Kidney epithelial cell (primary cell): Measurements from ENCODE around the gene GSTA3. TPM values are rescaled to one million over a fixed set of nuclear protein-coding genes. Genes with fewer than 3 reads are reported as not detected.
"Not testable (repeated sequence)": the region's sequence is repeated elsewhere in the genome, so short reads cannot be mapped to it uniquely, and the experiment has no call there.

Experiments
- DNase-seq: peaks from one replicate; pipeline ENCODE4 v3.0.0-alpha.2; 2010; ENCODE audit warnings: low read depth
- H3K27me3 ChIP-seq: 2 replicates; pipeline ENCODE4 v1.6.0; 2011; ENCODE audit warnings: low read length; ENCODE audit not compliant: control insufficient read depth, insufficient read depth
- H3K36me3 ChIP-seq: 2 replicates; pipeline ENCODE4 v1.5.1; 2011; ENCODE audit warnings: low read length; ENCODE audit not compliant: control insufficient read depth, insufficient read depth
- H3K4me3 ChIP-seq: 2 replicates; pipeline ENCODE4 v1.5.1; 2011; ENCODE audit warnings: low read depth, mild to moderate bottlenecking, control low read depth, low read length
- total RNA-seq: library from RNA; depleted of rRNA; stranded (reverse); fragments of >200 nt; gene quantifications from 2 replicates; pipeline ENCODE4 v1.2.3, GENCODE V29; 2015
- TF ChIP-seq, protein P1 (sequence below): IDR thresholded peaks from 2 replicates; pipeline ENCODE4 v1.5.1; 2011; ENCODE audit warnings: mild to moderate bottlenecking, moderate library complexity, low read length, control low read depth, inconsistent platforms; ENCODE audit not compliant: insufficient read depth, poor library complexity, severe bottlenecking

GSTA3 gene
- total RNA-seq, 1 donor from 2014 or later, result not detected

DNA sequence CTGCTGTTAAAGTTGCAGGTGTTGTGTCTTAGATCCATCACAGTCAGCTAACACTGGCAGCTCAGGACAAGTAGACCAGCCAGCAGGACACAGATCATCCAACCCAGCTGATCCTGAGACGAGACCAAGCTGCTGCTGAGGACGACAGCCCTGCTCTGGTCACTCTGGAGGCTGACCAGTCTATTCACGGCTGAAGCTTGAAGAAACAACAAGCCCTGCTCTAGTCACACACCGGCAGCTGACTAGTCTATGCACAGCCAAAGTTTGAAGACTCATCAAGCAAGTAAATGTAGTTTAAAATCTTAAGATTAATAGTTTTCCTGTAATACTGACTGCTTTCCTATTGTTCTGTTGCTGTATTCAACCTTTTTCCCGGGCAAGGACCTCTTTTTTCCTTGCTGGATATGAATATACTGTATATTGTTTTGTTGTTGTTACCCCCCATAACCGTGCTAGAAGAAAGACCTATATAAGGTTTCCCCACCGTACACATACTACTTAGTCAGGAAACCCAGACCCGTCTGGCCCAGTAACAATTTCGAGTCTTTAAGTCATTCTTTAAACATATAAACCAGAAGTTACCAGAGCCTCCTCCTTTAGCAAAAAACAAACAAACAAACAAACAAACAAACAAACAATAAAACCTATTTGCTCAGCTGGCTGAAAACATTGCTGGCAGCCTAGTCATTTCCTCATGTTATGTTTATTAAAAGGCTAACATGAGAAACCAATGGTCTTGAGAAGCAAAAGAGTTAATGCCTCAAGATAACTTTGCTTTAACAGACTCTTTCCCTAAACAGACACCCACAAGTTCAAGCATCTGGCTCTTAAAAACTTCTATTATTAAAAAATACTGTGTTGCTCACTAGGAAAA is 16.7 kb upstream of the GSTA3 start:
- Histone ChIP-seq H3K27me3 (no peaks in the 10 kb centered on the region), H3K4me3 (no peak overlapping the region), H3K36me3 (no peaks in the 10 kb centered on the region)
- no peak for DNase-seq
- TF ChIP-seq, protein P1, sequence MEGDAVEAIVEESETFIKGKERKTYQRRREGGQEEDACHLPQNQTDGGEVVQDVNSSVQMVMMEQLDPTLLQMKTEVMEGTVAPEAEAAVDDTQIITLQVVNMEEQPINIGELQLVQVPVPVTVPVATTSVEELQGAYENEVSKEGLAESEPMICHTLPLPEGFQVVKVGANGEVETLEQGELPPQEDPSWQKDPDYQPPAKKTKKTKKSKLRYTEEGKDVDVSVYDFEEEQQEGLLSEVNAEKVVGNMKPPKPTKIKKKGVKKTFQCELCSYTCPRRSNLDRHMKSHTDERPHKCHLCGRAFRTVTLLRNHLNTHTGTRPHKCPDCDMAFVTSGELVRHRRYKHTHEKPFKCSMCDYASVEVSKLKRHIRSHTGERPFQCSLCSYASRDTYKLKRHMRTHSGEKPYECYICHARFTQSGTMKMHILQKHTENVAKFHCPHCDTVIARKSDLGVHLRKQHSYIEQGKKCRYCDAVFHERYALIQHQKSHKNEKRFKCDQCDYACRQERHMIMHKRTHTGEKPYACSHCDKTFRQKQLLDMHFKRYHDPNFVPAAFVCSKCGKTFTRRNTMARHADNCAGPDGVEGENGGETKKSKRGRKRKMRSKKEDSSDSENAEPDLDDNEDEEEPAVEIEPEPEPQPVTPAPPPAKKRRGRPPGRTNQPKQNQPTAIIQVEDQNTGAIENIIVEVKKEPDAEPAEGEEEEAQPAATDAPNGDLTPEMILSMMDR, result no peak

GRCh38 chr6:52925042-52925441 is 15.5 kb upstream of the GSTA3 start:
- DNase-seq, result no peak
- no peaks in the 10 kb centered on the region for H3K27me3 ChIP-seq
- TF ChIP-seq, protein P1, result no peak
- no peaks in the 10 kb centered on the region for H3K36me3 ChIP-seq
- no peak overlapping the region for H3K4me3 ChIP-seq

DNA sequence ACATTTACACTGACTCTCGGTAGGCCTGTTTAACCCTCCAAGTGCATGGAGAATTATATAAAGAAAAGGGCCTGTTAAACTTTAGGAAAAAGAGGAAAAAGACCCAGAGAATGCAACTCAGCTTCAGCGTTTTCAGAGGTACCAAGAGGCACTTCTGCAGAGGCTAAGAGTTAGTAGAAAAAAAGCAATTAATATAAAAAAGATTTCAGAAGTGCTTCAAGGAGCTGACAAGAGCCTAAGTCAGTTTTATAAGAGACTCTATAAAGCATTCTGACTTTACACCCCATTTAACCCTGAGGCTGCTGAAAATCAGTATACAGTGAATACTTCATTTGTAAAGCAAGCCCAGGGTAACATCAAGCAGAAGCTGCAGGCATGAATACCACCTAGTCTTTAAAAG is 14.2 kb upstream of the GSTA3 start:
- DNase-seq, H3K4me3 ChIP-seq, H3K36me3 ChIP-seq, H3K27me3 ChIP-seq: not testable (repeated sequence)

DNA sequence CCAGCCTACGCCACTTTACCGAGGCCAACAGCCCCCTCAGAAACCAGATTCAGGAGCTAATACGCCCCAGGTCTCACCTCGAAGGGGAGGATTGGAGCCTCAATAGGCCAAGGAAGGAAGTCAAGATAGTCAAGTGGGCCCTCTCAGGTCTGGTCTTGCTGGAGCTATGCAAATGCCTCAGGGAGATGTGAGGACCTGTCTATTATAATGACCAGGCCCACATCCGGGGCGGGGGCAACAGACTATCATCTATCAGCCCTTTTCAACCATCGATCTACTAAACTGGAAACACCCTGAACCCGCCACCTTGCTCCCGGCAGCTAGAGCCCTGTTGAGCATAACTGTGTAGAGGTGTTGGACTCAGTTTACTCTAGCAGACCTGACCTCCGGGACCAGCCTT is 12.7 kb upstream of the GSTA3 start:
- H3K36me3 ChIP-seq, result no peaks in the 10 kb centered on the region
- DNase-seq, result no peak
- H3K27me3 ChIP-seq, result no peaks in the 10 kb centered on the region
- no peak overlapping the region for H3K4me3 ChIP-seq
- TF ChIP-seq, protein P1, result no peak

- no peak overlapping the region for H3K4me3 ChIP-seq
- TF ChIP-seq, protein P1, result no peak
- no peaks in the 10 kb centered on the region for H3K36me3 ChIP-seq
- DNase-seq, result no peak
- H3K27me3 ChIP-seq, result no peaks in the 10 kb centered on the region
Measured at GRCh38 chr6:52921743-52922142, 12.2 kb upstream of the GSTA3 start.

DNA sequence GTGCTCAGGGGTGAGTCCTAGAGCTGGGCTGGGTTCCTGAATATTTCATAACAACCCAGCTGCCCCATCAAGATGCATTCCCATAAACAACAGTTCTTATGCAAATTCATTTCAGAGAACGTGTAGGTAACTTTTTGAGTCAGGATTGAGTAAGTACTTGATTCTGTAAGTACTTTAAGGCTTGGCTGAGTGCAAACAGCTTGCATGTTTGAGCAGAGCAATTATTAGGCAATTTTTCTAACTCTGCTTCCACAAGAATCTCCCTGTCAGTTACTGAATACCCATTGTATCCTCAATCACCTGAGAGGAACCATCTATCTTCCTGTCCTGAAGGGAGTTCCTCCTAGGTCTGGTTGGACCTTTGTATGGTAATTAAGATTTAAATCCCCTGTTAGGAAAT is 10.0 kb upstream of the GSTA3 start:
- H3K27me3 ChIP-seq, DNase-seq: not testable (repeated sequence)

DNA sequence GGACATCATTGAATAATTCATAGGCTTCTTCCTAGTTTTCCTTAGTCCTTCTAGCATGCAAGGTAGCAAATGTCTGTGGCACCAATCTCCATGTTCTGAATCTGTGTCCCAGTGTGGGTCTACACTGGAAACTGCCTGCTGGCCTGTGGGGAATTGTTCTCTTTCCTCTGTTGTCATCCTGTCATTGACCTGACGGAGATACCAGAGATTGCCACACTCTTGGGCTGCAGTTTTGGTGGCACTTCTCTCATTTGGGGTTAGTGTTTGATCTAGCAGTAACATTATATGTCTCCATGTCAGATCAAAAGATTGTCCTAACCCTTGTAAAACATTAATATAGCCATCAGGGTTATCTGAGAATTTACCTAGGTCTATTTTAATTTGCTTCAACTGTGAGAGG is 9.3 kb upstream of the GSTA3 start:
- H3K4me3 ChIP-seq, DNase-seq, H3K27me3 ChIP-seq, H3K36me3 ChIP-seq: not testable (repeated sequence)

More for the DNA sequence above, 10.0 kb upstream of the GSTA3 start:
- H3K36me3 ChIP-seq, H3K4me3 ChIP-seq: not testable (repeated sequence)

DNA sequence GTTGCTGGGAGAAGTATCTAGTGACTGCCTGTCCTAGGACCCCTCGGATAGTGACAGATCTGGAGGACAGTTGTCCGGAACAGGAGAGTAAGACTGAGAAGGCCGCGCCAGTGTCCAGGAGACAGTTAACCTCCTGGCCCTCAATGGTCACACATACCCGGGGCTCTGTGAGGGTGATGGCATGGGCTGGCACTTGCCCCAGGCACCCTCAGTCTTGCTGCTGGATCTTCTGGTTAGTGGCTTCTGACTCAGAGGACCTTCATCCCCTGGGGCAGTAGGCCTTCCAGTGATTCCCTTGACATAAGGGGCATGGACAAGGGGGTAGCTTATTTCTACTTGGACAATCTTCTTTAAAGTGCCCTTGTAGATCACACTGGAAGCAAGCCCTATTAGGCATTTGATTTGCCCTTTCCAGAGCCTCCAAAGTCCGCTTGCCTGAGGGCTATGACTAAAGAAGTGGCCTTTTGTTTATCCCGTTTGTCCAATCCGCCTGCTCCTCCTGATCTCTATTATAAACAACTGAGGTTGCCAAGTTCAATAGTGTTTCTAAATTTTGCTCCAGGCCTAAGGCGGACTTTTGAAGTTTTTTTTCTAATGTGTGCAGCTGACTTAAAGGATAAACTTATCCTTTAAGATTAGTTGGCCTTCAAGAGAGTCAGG is 8.7 kb upstream of the GSTA3 start:
- H3K4me3 ChIP-seq, H3K36me3 ChIP-seq, DNase-seq, H3K27me3 ChIP-seq: not testable (repeated sequence)
